HG03439 (cell line): ENCODE results near the gene CEND1.
A peak's percentile ranks its signal among the peaks of the same experiment; 100 is the strongest.

Experiments
- ATAC-seq: cut with Tn5 transposase; IDR thresholded peaks from one replicate; pipeline ENCODE4 v1.9.1; 2021; ENCODE audit warnings: mild to moderate bottlenecking, moderate library complexity; ENCODE audit not compliant: unreplicated experiment

CEND1 gene

GRCh38 chr11:779955-780532, 9.8 kb downstream of the CEND1 start:
- no peak for ATAC-seq

GRCh38 chr11:778976-779954, 10.6 kb downstream of the CEND1 start:
- ATAC-seq = no peak

GRCh38 chr11:777288-778255, 12.3 kb downstream of the CEND1 start, which contains the start of gene GATD1:
Gene GATD1, minus strand, starts transcription at chr11:777487. Its CDS starts 25 bp downstream, at chr11:777462.
- ATAC-seq = peak; percentile 62

- peak; percentile 37 for ATAC-seq
Measured at GRCh38 chr11:776561-777287, 13.2 kb downstream of the CEND1 start.

- ATAC-seq = no peak
Measured at GRCh38 chr11:776263-776560, 13.7 kb downstream of the CEND1 start.

GRCh38 chr11:774873-775592, 14.9 kb downstream of the CEND1 start:
- ATAC-seq = no peak

- ATAC-seq = no peak
Measured at GRCh38 chr11:773830-774229, 16.1 kb downstream of the CEND1 start.

GRCh38 chr11:773425-773824, 16.5 kb downstream of the CEND1 start:
- no peak for ATAC-seq

- no peak for ATAC-seq
Measured at GRCh38 chr11:772429-773390, 17.2 kb downstream of the CEND1 start.

- ATAC-seq = no peak
Measured at GRCh38 chr11:771617-772204, 18.2 kb downstream of the CEND1 start.

- ATAC-seq = no peak
Measured at GRCh38 chr11:770642-771616, 19.0 kb downstream of the CEND1 start.

- ATAC-seq = no peak
Measured at GRCh38 chr11:769887-770641, 19.8 kb downstream of the CEND1 start.

GRCh38 chr11:767238-767637, 22.7 kb downstream of the CEND1 start:
- ATAC-seq = no peak

GRCh38 chr11:766936-767210, 23.0 kb downstream of the CEND1 start:
- no peak for ATAC-seq

- no peak for ATAC-seq
Measured at GRCh38 chr11:766106-766935, 23.6 kb downstream of the CEND1 start.

- no peak for ATAC-seq
Measured at GRCh38 chr11:765802-766091, 24.1 kb downstream of the CEND1 start.
